ENCODE results near the gene ERG. TPM values are rescaled to one million over a fixed set of nuclear protein-coding genes. Genes with fewer than 3 reads are reported as not detected.

The ERG gene
- total RNA-seq, 2 donors from 2014 or later, result 2.5 to 6.7 TPM

DNA sequence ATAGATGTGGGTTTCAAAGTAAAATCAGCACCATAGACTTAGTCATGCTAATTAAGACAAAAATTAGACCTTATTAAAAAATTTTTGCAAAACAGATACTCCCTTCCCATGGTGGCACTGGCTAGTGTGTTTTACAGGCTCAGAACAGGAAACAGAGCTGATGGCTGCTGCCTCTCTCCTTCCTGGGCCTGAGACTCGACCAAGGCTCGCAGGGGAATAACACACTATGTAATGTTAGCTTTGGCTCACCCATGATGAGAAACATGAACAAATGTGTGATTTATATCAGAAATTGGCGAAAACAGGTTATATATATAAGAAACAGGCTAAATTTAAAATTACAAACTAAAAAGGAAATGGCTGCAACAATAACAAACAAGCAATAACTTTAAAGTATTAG lies 50.7 kb downstream of the ERG start:
- Histone ChIP-seq H3K4me3 (no peak overlapping the region), H3K27me3 (no peaks in the 10 kb centered on the region), H3K9me3 (no peaks in the 10 kb centered on the region), H3K9ac (ENCODE audit: low read depth in 2 of 2, low read length in 2 of 2) (no peak overlapping the region), H3K27ac (no peak overlapping the region), H3K4me1 (no peaks in the 10 kb centered on the region), H3K36me3 (no peaks in the 10 kb centered on the region)
- TF ChIP-seq, protein P1, sequence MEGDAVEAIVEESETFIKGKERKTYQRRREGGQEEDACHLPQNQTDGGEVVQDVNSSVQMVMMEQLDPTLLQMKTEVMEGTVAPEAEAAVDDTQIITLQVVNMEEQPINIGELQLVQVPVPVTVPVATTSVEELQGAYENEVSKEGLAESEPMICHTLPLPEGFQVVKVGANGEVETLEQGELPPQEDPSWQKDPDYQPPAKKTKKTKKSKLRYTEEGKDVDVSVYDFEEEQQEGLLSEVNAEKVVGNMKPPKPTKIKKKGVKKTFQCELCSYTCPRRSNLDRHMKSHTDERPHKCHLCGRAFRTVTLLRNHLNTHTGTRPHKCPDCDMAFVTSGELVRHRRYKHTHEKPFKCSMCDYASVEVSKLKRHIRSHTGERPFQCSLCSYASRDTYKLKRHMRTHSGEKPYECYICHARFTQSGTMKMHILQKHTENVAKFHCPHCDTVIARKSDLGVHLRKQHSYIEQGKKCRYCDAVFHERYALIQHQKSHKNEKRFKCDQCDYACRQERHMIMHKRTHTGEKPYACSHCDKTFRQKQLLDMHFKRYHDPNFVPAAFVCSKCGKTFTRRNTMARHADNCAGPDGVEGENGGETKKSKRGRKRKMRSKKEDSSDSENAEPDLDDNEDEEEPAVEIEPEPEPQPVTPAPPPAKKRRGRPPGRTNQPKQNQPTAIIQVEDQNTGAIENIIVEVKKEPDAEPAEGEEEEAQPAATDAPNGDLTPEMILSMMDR (IDR thresholded peaks at IDR 0.05), result no peak
- intact Hi-C loops (cut with DNase I), result no loop called here
- no peak for DNase-seq

DNA sequence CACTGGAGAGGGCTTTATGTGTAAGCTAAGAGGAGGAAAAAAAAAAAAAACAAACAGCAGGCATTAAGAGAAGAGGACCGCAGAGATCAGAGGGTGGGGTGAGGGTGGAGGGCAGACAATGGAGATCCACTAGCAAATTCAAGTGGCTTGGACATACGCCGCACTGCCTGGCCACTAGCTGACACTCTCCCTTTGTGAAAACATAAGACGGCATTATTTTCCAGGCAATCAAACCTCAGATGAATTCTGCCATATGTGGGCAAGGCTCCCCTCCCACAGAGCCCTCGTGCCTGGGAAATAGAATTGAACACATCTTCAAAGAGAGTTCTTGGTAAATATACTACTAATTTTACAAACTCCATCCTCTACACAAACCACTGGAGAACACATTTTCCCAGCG lies 53.6 kb downstream of the ERG start:
- Histone ChIP-seq H3K27ac (no peak overlapping the region), H3K4me1 (no peaks in the 10 kb centered on the region), H3K9me3 (no peaks in the 10 kb centered on the region), H3K9ac (ENCODE audit: low read depth in 2 of 2, low read length in 2 of 2) (no peak overlapping the region), H3K27me3 (no peaks in the 10 kb centered on the region), H3K4me3 (no peak overlapping the region), H3K36me3 (no peaks in the 10 kb centered on the region)
- TF ChIP-seq, protein P1 (IDR thresholded peaks at IDR 0.05), result no peak
- intact Hi-C loops (cut with DNase I), result no loop called here
- no peak for DNase-seq

DNA sequence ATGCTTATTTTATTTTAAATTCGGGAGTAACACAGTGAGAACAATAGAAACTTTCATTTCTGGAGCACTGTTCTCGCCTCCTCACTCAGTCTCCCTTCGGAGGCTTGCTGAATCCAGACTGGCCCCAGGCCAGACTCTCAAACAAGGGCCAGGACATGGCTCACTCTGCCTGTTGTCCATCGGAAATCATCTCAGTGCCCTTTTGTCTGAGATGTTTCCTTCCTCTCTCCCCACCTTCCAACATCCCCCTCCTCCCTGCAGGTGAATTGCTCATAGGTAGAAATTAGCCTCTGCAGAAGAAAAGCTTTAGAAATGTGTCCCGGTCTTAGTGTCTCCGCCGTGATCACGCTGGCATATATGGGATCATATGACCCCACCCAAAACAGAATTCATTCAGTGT lies 55.2 kb downstream of the ERG start:
- H3K4me3 ChIP-seq, result no peak overlapping the region
- H3K9me3 ChIP-seq, result no peaks in the 10 kb centered on the region
- H3K9ac ChIP-seq (ENCODE audit: low read depth in 2 of 2, low read length in 2 of 2), result no peak overlapping the region
- no peak for DNase-seq
- H3K36me3 ChIP-seq, result no peaks in the 10 kb centered on the region
- TF ChIP-seq, protein P1 (IDR thresholded peaks at IDR 0.05), result no peak
- H3K27me3 ChIP-seq, result no peaks in the 10 kb centered on the region
- H3K4me1 ChIP-seq, result no peaks in the 10 kb centered on the region
- intact Hi-C loops (cut with DNase I), result no loop called here
- no peak overlapping the region for H3K27ac ChIP-seq

DNA sequence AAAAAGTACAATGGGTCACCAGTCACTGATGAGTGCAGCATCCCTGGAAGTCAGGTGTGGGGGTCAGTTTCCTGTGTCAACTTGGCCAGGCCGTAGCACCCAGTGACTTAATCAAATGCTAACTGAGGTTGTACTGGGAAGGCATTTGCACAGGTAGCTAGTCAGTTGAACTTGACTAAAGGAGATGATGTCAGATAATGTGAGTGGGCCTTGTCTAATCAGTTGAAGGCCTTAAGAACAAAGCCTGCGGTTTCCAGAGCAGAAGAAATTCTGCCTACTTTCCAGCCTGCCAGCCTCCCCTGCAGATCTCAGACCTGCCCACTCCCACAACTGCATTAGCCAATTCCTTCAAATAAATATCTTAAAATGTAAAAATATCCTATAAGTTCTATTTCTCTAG lies 57.1 kb downstream of the ERG start:
- intact Hi-C loops (cut with DNase I), result no loop called here
- Histone ChIP-seq H3K9me3 (no peaks in the 10 kb centered on the region), H3K4me3 (no peak overlapping the region), H3K27ac (no peak overlapping the region), H3K4me1 (no peaks in the 10 kb centered on the region), H3K9ac (ENCODE audit: low read depth in 2 of 2, low read length in 2 of 2) (no peak overlapping the region), H3K27me3 (no peaks in the 10 kb centered on the region), H3K36me3 (no peaks in the 10 kb centered on the region)
- TF ChIP-seq, protein P1 (IDR thresholded peaks at IDR 0.05), result no peak
- DNase-seq, result no peak

DNA sequence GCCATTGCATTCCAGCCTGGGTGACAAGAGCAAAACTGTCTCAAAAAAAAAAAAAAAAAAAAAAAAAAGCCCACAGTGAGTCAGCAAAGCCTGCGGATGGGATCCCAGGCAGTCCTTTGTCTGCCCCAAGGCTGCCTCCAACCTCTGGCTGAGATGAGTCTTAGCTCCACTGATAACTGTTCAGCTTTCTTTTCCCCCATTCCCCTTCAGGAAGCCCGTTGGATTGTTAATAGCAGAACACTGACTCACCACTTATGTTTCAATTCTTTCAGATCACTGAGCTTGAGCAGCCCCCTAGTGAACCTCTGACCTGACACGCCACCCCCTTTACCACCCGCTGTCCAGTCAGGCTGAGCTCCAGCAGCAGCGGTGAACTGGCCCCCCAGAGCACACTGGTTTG lies 57.5 kb downstream of the ERG start:
- no peak overlapping the region for H3K9ac ChIP-seq (ENCODE audit: low read depth in 2 of 2, low read length in 2 of 2)
- DNase-seq, result no peak
- H3K36me3 ChIP-seq, result no peaks in the 10 kb centered on the region
- no peaks in the 10 kb centered on the region for H3K9me3 ChIP-seq
- intact Hi-C loops (cut with DNase I), result no loop called here
- no peak overlapping the region for H3K4me3 ChIP-seq
- H3K27ac ChIP-seq, result no peak overlapping the region
- H3K4me1 ChIP-seq, result no peaks in the 10 kb centered on the region
- H3K27me3 ChIP-seq, result no peaks in the 10 kb centered on the region
- TF ChIP-seq, protein P1 (IDR thresholded peaks at IDR 0.05), result no peak

DNA sequence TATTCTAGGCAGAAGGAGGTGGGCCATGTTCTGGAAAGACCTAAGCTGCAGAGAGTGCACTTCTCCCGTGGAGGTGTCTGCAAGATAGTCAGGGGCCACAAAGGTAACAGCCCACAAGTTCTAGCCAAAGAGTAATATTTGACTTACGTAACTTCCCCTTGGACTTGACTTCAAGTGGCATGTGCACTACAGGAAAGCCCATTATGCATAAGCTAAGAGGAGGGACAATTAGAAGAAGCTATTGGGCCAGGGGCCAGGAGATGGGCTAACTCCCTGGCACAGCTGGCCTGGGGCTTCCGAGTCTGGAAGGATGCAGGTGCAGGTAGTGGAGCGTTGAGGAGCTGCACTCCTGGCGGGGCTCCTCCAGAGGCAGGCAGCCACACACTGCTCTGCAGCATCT lies 58.3 kb downstream of the ERG start:
- H3K27me3 ChIP-seq, result no peaks in the 10 kb centered on the region
- H3K9me3 ChIP-seq, result no peaks in the 10 kb centered on the region
- H3K27ac ChIP-seq, result no peak overlapping the region
- no peaks in the 10 kb centered on the region for H3K36me3 ChIP-seq
- H3K4me1 ChIP-seq, result no peaks in the 10 kb centered on the region
- H3K4me3 ChIP-seq, result no peak overlapping the region
- no peak for DNase-seq
- H3K9ac ChIP-seq (ENCODE audit: low read depth in 2 of 2, low read length in 2 of 2), result no peak overlapping the region
- TF ChIP-seq, protein P1 (IDR thresholded peaks at IDR 0.05), result no peak
- intact Hi-C loops (cut with DNase I), result no loop called here

Measured in colonic mucosa (tissue), 4 donors.